HepG2 (cell line): ENCODE measurements around the gene TEX19. TPM values are rescaled to one million over a fixed set of nuclear protein-coding genes. Genes with fewer than 3 reads are reported as not detected.
A peak's percentile ranks its signal among the peaks of the same experiment; 100 is the strongest.

Experiments
- AGO1 ChIP-seq: fragments of 200-400 bp; formaldehyde crosslinking; IDR thresholded peaks from 2 replicates; pipeline ENCODE4 v1.6.1; 2017; ENCODE audit warnings: mild to moderate bottlenecking, low read depth, low read length, moderate library complexity; ENCODE audit not compliant: poor library complexity, severe bottlenecking
- ATF1 ChIP-seq: IDR thresholded peaks from 2 replicates; pipeline ENCODE4 v1.6.1; 2016; ENCODE audit warnings: mild to moderate bottlenecking, control low read depth
- ELF3 ChIP-seq: IDR thresholded peaks from 2 replicates; pipeline ENCODE4 v1.6.1; 2016; ENCODE audit warnings: missing genetic modification reagents, missing compliant biosample characterization
- KDM6A ChIP-seq: IDR thresholded peaks from 2 replicates; pipeline ENCODE4 v1.6.1; 2016; ENCODE audit warnings: low read depth
- MIXL1 ChIP-seq: IDR thresholded peaks from 2 replicates; pipeline ENCODE4 v1.6.1; 2016
- POLR2AphosphoS5 ChIP-seq: IDR thresholded peaks from 2 replicates; pipeline ENCODE4 v1.6.1; 2012; ENCODE audit warnings: low read depth, low read length
- SOX6 ChIP-seq, 2 experiments: fragments of 450-650 bp in 1 of 2; sonication (generic) in 1 of 2; formaldehyde crosslinking in 1 of 2; IDR thresholded peaks; 2 replicates each; pipeline versions ENCODE4 v1.4.0 to v1.6.1; 2017 to 2020; ENCODE audit warnings: antibody characterized with exemption in 1 of 2, mild to moderate bottlenecking in 1 of 2, missing genetic modification reagents in 1 of 2
- ZMAT3 ChIP-seq: sonication (generic); formaldehyde crosslinking; conservative IDR thresholded peaks from 2 replicates; pipeline ENCODE4 v1.7.0; 2021; ENCODE audit warnings: missing genetic modification reagents
- ZNF644 ChIP-seq: IDR thresholded peaks from 2 replicates; pipeline ENCODE4 v1.6.1; 2016; ENCODE audit warnings: low read depth
- ZNF713 ChIP-seq: sonication (generic); formaldehyde crosslinking; IDR thresholded peaks from 2 replicates; pipeline ENCODE4 v1.4.0; 2020; ENCODE audit warnings: mild to moderate bottlenecking, missing genetic modification reagents
- polyA plus RNA-seq, 8 experiments: library from polyadenylated mRNA; depleted of rRNA in 3 of 8; stranded (reverse) in 7 of 8; unstranded in 1 of 8; fragments of >200 nt; fragmentation: Illumina TruSeq in 4 of 8; extraction: Trizol in 4 of 8; gene quantifications; 2 replicates each; pipeline versions ENCODE4 v1.2.1 to v1.2.3, GENCODE V29; 2011 to 2016; ENCODE audit warnings: low read depth in 4 of 8, missing spikeins in 1 of 8, mixed read lengths in 1 of 8; ENCODE audit not compliant: insufficient read depth in 1 of 8
- total RNA-seq, 5 experiments: library from RNA; depleted of rRNA; stranded (reverse); fragments of >200 nt; fragmentation: Illumina TruSeq; extraction: Trizol; gene quantifications; 2 replicates each; pipeline ENCODE4 v1.2.3, GENCODE V29; 2016; ENCODE audit warnings: low read depth in 1 of 5
- TF ChIP-seq, protein P1 (sequence below): sonication (generic); formaldehyde crosslinking; IDR thresholded peaks from 2 replicates; pipeline ENCODE4 v1.5.0; 2020; ENCODE audit warnings: mild to moderate bottlenecking, missing genetic modification reagents, borderline replicate concordance
- TF ChIP-seq, protein P2 (sequence below): sonication (generic); formaldehyde crosslinking; IDR thresholded peaks from 2 replicates; pipeline ENCODE4 v1.9.0; 2022; ENCODE audit warnings: missing genetic modification reagents, mild to moderate bottlenecking, borderline replicate concordance
- TF ChIP-seq, protein P3 (sequence below): IDR thresholded peaks from 2 replicates; pipeline ENCODE4 v1.4.0; 2020; ENCODE audit warnings: mild to moderate bottlenecking, missing genetic modification reagents
- TF ChIP-seq, protein P4 (sequence below): sonication (generic); formaldehyde crosslinking; IDR thresholded peaks from 2 replicates; pipeline ENCODE4 v1.4.0; 2020; ENCODE audit warnings: missing genetic modification reagents, low read depth, mild to moderate bottlenecking, borderline replicate concordance

Gene TEX19
- total and polyA plus RNA-seq, 2 of the 13 experiments (the other 11 are each of a cell fraction or from before 2014, with no cell fraction given), result 1.3 to 6.0 TPM

DNA sequence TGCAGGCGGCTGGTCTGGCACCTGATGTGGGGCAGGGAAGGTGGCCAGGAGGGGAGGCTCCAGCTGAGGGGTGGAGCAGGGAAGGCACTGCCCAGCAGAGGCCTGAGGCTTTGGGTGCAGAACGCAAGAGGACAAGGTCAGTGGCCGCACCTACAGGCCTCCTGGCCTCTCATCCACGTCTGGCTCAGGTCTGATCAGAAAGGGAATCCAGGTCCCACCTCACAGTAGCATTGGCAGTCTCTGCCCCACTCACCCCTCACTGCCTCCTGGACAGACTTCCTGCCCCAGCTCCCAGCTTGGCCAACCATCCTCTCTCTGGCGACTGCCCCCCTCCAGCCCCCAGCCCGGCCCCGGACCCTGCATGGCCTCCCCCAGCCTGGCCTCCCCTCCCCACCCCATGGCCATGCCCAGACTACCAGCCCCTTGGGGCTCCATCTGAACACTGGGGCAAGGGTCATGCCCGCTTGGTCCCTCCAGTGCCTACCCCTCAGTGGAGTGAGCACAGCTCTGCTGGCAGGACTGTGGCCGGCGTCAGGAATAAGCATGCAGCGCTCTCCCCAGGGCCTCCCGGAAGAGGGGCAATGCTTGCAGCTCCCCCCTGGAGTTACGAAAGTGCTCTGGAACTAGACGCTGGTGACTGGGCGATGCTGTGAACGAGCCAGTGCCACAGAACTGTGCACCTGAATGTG lies 17.1 kb downstream of the TEX19 start (continued):
- TF ChIP-seq, protein P1, sequence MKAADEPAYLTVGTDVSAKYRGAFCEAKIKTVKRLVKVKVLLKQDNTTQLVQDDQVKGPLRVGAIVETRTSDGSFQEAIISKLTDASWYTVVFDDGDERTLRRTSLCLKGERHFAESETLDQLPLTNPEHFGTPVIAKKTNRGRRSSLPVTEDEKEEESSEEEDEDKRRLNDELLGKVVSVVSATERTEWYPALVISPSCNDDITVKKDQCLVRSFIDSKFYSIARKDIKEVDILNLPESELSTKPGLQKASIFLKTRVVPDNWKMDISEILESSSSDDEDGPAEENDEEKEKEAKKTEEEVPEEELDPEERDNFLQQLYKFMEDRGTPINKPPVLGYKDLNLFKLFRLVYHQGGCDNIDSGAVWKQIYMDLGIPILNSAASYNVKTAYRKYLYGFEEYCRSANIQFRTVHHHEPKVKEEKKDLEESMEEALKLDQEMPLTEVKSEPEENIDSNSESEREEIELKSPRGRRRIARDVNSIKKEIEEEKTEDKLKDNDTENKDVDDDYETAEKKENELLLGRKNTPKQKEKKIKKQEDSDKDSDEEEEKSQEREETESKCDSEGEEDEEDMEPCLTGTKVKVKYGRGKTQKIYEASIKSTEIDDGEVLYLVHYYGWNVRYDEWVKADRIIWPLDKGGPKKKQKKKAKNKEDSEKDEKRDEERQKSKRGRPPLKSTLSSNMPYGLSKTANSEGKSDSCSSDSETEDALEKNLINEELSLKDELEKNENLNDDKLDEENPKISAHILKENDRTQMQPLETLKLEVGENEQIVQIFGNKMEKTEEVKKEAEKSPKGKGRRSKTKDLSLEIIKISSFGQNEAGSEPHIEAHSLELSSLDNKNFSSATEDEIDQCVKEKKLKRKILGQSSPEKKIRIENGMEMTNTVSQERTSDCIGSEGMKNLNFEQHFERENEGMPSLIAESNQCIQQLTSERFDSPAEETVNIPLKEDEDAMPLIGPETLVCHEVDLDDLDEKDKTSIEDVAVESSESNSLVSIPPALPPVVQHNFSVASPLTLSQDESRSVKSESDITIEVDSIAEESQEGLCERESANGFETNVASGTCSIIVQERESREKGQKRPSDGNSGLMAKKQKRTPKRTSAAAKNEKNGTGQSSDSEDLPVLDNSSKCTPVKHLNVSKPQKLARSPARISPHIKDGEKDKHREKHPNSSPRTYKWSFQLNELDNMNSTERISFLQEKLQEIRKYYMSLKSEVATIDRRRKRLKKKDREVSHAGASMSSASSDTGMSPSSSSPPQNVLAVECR (CRISPR knock-in tag), result peak; percentile 67
- TF ChIP-seq AGO1, result no peak
- no peak for TF ChIP-seq SOX6 (IDR thresholded peaks at IDR 0.05)
- 0 out of 2 replicates have a peak, but pooled peaks have one; percentile 1 for TF ChIP-seq SOX6 (CRISPR knock-in tag; IDR thresholded peaks at IDR 0.05)
- TF ChIP-seq ZMAT3 (CRISPR knock-in tag), result 0 out of 2 replicates have a peak, but pooled peaks have one; percentile 47
- peak; percentile 44; the same call in 1 of the 2 replicates for TF ChIP-seq POLR2AphosphoS5
- TF ChIP-seq ZNF644, result peak; percentile 30; the same call in 1 of the 2 replicates
- TF ChIP-seq, protein P2, sequence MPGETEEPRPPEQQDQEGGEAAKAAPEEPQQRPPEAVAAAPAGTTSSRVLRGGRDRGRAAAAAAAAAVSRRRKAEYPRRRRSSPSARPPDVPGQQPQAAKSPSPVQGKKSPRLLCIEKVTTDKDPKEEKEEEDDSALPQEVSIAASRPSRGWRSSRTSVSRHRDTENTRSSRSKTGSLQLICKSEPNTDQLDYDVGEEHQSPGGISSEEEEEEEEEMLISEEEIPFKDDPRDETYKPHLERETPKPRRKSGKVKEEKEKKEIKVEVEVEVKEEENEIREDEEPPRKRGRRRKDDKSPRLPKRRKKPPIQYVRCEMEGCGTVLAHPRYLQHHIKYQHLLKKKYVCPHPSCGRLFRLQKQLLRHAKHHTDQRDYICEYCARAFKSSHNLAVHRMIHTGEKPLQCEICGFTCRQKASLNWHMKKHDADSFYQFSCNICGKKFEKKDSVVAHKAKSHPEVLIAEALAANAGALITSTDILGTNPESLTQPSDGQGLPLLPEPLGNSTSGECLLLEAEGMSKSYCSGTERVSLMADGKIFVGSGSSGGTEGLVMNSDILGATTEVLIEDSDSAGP (CRISPR knock-in tag), result peak; percentile 10; the same call in 1 of the 2 replicates
- no peak for TF ChIP-seq ZNF713 (CRISPR knock-in tag)
- peak; percentile 85 for TF ChIP-seq ELF3
- TF ChIP-seq, protein P3, sequence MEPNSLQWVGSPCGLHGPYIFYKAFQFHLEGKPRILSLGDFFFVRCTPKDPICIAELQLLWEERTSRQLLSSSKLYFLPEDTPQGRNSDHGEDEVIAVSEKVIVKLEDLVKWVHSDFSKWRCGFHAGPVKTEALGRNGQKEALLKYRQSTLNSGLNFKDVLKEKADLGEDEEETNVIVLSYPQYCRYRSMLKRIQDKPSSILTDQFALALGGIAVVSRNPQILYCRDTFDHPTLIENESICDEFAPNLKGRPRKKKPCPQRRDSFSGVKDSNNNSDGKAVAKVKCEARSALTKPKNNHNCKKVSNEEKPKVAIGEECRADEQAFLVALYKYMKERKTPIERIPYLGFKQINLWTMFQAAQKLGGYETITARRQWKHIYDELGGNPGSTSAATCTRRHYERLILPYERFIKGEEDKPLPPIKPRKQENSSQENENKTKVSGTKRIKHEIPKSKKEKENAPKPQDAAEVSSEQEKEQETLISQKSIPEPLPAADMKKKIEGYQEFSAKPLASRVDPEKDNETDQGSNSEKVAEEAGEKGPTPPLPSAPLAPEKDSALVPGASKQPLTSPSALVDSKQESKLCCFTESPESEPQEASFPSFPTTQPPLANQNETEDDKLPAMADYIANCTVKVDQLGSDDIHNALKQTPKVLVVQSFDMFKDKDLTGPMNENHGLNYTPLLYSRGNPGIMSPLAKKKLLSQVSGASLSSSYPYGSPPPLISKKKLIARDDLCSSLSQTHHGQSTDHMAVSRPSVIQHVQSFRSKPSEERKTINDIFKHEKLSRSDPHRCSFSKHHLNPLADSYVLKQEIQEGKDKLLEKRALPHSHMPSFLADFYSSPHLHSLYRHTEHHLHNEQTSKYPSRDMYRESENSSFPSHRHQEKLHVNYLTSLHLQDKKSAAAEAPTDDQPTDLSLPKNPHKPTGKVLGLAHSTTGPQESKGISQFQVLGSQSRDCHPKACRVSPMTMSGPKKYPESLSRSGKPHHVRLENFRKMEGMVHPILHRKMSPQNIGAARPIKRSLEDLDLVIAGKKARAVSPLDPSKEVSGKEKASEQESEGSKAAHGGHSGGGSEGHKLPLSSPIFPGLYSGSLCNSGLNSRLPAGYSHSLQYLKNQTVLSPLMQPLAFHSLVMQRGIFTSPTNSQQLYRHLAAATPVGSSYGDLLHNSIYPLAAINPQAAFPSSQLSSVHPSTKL (CRISPR knock-in tag), result peak; percentile 34; the same call in 1 of the 2 replicates
- TF ChIP-seq, protein P4, sequence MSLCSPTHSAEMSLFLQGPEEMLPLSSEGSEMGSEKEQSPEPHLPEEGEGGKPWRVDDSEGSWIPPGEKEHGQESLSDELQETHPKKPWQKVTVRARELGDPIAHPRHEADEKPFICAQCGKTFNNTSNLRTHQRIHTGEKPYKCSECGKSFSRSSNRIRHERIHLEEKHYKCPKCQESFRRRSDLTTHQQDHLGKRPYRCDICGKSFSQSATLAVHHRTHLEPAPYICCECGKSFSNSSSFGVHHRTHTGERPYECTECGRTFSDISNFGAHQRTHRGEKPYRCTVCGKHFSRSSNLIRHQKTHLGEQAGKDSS (CRISPR knock-in tag), result peak; percentile 83
- TF ChIP-seq ATF1 (CRISPR knock-in tag), result no peak
- TF ChIP-seq KDM6A (CRISPR knock-in tag), result 0 out of 2 replicates have a peak, but pooled peaks have one; percentile 27
- no peak for TF ChIP-seq MIXL1 (CRISPR knock-in tag)
